ENCODE results near the gene LGALS7.
"Not testable (repeated sequence)": the region's sequence is repeated elsewhere in the genome, so short reads cannot be mapped to it uniquely, and the experiment has no call there.

LGALS7 gene

GRCh38 chr19:38773469-38774177 is at the start of gene LGALS7:
LGALS7 (minus strand) TSS chr19:38773517; CDS start chr19:38773492, 25 bp downstream.
- Mint-ChIP-seq H3K27me3 (peaks cover 20% of the 10 kb centered on the region), H3K36me3 (no peaks in the 10 kb centered on the region), H3K4me1 (peaks cover 12% of the 10 kb centered on the region), H3K27ac (no peak within 1 kb of the TSS), H3K9me3 (no peaks in the 10 kb centered on the region), H3K4me3 (no peak within 1 kb of the TSS)
- DNase-seq: no peak
- CTCF ChIA-PET: no interaction called here

DNA sequence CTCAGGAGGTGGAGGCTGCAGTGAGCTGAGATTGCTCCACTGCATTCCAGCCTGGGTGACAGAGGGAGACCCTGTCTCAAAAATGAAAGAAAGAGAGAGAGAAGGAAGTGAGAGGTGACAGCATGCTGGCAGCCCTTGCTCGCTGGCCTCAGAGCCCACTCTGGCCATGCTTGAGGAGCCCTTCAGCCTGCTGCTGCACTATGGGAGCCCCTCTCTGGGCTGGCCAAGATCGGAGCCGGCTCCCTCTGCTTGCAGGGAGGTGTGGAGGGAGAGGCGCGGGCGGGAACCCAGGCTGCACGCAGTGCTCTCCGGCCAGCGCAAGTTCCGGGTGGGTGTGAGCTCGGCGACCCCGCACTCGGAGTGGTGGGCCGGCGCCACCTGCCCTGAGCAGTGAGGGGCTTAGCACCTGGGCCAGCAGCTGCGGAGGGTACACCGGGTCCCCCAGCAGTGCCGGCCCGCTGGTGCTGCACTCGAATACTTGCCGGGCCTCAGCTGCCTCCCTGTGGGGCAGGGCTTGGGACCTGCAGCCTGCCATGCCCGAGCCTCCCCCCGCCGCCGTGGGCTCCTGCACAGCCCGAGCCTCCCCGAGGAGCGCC is 48.0 kb upstream of the LGALS7 start:
- CTCF ChIA-PET: not testable (repeated sequence)

DNA sequence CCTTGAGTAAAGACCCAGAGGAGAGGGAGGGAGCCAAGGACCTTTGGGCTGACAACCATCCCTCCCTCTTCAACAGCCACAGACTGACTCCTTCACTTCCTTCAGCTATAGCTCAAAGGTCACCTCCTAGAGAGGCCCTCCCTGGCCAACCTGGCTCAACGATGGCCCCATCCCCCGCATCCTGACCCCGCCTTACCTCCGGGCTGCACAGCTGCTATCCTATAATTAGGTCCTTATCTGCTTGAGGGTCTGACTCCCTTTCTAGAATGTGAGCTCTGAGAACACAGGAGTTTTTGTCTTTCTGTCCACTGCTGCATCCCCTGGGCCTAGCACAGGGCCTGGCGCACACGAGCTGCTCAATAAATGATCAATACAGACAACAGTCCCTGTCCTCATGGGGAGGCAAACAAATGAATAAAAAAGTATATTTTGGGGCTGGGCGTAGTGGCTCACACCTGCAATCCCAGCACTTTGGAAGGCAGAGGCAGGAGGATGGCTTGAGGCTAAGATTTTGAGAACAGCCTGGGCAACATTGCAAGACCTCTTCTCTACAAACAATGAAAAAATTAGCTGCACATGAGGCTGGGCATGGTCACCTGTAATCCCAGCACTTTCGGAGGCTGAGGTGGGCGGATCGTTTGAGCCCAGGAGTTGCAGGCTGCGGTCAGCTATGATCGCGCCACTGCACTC is 46.1 kb upstream of the LGALS7 start:
- H3K4me1 Mint-ChIP-seq: no peaks in the 10 kb centered on the region
- no peak overlapping the region for H3K4me3 Mint-ChIP-seq
- no peak overlapping the region for H3K27ac Mint-ChIP-seq
- H3K9me3 Mint-ChIP-seq: no peaks in the 10 kb centered on the region
- CTCF ChIA-PET: interaction anchor here (0.6 kb wide), 2 partner anchors 10 to 78 kb away, joined by 3 read pairs; no protein-coding TSS in a partner anchor
- H3K36me3 Mint-ChIP-seq: peaks cover 49% of the 10 kb centered on the region
- H3K27me3 Mint-ChIP-seq: no peaks in the 10 kb centered on the region
- DNase-seq: no peak

More for the DNA sequence above, 48.0 kb upstream of the LGALS7 start:
- H3K27me3 Mint-ChIP-seq, DNase-seq, H3K9me3 Mint-ChIP-seq, H3K4me3 Mint-ChIP-seq, H3K27ac Mint-ChIP-seq, H3K4me1 Mint-ChIP-seq: not testable (repeated sequence)
- H3K36me3 Mint-ChIP-seq: peaks cover 45% of the 10 kb centered on the region

DNA sequence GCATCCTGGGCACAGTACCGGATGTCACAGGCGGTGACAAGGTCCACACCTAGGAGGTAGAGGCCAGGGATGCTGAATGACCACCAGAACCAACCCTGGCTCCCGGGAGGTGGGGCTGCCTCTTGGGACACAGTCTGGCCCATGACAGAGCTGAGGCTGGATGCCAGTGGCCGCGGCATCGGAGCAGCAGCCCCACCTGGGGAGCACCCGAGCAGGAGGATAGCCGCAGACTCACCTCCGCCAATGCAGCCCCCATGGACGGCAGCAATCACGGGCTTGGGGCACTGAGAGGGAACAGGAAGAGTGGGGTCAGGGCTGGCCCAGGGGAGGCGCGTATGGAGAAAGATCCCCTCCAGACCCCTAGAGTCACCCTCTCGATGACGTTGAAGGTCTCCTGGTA is 43.8 kb upstream of the LGALS7 start:
- no peak overlapping the region for H3K27ac Mint-ChIP-seq
- no peak for DNase-seq
- no peaks in the 10 kb centered on the region for H3K9me3 Mint-ChIP-seq
- no peak overlapping the region for H3K4me3 Mint-ChIP-seq
- peaks cover 26% of the 10 kb centered on the region for H3K36me3 Mint-ChIP-seq
- H3K27me3 Mint-ChIP-seq: no peaks in the 10 kb centered on the region
- H3K4me1 Mint-ChIP-seq: no peaks in the 10 kb centered on the region
- CTCF ChIA-PET: interaction anchor here (1.4 kb wide), 1 partner anchor 21 kb away, joined by 3 read pairs; no protein-coding TSS in a partner anchor

GRCh38 chr19:38816131-38816750 is 42.9 kb upstream of the LGALS7 start:
- no peak for DNase-seq
- H3K27me3 Mint-ChIP-seq: no peaks in the 10 kb centered on the region
- CTCF ChIA-PET: no interaction called here
- H3K9me3 Mint-ChIP-seq: no peaks in the 10 kb centered on the region
- no peaks in the 10 kb centered on the region for H3K4me1 Mint-ChIP-seq
- no peak overlapping the region for H3K27ac Mint-ChIP-seq
- H3K4me3 Mint-ChIP-seq: no peak overlapping the region
- peaks cover 23% of the 10 kb centered on the region for H3K36me3 Mint-ChIP-seq

GRCh38 chr19:38815059-38816001 is 42.0 kb upstream of the LGALS7 start:
- no peaks in the 10 kb centered on the region for H3K27me3 Mint-ChIP-seq
- H3K4me1 Mint-ChIP-seq: no peaks in the 10 kb centered on the region
- no peak overlapping the region for H3K27ac Mint-ChIP-seq
- peaks cover 19% of the 10 kb centered on the region for H3K36me3 Mint-ChIP-seq
- DNase-seq: no peak
- CTCF ChIA-PET: no interaction called here
- no peaks in the 10 kb centered on the region for H3K9me3 Mint-ChIP-seq
- H3K4me3 Mint-ChIP-seq: no peak overlapping the region

- CTCF ChIA-PET, H3K27me3 Mint-ChIP-seq, H3K4me3 Mint-ChIP-seq: not testable (repeated sequence)
Measured at GRCh38 chr19:38813932-38814331, 40.6 kb upstream of the LGALS7 start.

DNA sequence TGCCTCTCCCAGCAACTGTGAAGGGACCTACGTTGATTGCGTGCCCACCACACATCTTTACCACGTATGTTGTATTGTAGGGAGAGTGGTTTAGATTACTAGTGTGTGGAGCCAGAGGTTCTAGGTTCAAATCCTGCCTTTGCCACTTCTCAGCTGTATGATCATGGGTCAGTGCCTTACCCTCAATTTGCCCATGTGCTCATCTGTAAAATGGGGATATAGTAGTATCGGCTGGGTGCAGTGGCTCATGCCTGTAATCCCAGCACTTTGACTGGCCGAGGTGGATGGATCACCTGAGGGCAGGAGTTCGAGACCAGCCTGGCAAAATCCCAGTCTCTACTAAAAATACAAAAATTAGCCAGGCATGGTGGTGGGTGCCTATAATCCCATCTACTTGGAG is 40.0 kb upstream of the LGALS7 start:
- Mint-ChIP-seq H3K4me3 (no peak overlapping the region), H3K27me3 (no peaks in the 10 kb centered on the region), H3K9me3 (no peaks in the 10 kb centered on the region), H3K4me1 (no peaks in the 10 kb centered on the region), H3K36me3 (peaks cover 15% of the 10 kb centered on the region), H3K27ac (no peak overlapping the region)
- CTCF ChIA-PET: no interaction called here
- DNase-seq: no peak

More at GRCh38 chr19:38813932-38814331, 40.6 kb upstream of the LGALS7 start:
- H3K27ac Mint-ChIP-seq, DNase-seq, H3K9me3 Mint-ChIP-seq, H3K4me1 Mint-ChIP-seq: not testable (repeated sequence)
- peaks cover 15% of the 10 kb centered on the region for H3K36me3 Mint-ChIP-seq

- Mint-ChIP-seq H3K27me3 (no peaks in the 10 kb centered on the region), H3K36me3 (peaks cover 15% of the 10 kb centered on the region), H3K4me1 (no peaks in the 10 kb centered on the region), H3K27ac (no peak within 1 kb of the TSS), H3K9me3 (no peaks in the 10 kb centered on the region), H3K4me3 (no peak within 1 kb of the TSS)
- CTCF ChIA-PET: no interaction called here
- no peak for DNase-seq
Measured at GRCh38 chr19:38812841-38813320, 39.6 kb upstream of the LGALS7 start, which contains the start of gene LGALS4. LGALS4 (minus strand) TSS chr19:38812945; CDS start chr19:38812886, 59 bp downstream.

- H3K27ac Mint-ChIP-seq: no peak overlapping the region
Measured at GRCh38 chr19:38812009-38812840, 38.9 kb upstream of the LGALS7 start.

DNA sequence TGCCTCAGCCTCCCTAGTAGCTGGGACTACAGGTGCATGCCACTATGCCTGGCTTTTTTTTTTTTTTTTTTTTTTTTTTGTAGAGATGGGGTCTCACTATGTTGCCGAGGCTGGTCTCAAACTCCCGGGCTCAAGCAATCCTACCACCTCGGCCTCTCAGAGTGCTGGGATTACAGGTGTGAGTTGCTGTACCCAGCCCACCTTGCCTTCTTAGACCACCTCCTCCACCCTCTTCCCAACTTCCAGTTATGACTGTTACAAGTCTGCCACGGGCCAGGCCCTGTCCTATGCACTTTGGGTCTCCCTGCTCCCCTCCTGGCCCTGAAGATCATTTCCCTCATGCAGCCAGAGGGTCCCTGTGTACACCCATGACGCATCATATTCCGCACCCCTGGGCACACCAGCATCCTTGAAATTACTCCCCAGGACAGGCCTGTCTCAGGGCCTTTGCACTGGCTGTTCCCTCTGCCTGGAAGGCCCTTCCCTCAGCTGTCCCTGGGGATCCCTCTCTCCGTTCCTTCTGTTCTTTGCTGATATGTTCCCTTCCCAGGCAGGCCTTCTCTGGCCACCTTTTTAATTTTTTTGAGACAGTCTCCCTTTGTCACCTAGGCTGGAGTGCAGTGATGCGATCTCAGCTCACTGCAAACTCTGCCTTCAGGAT is 36.4 kb upstream of the LGALS7 start:
- CTCF ChIA-PET: no interaction called here
- Mint-ChIP-seq H3K9me3 (no peaks in the 10 kb centered on the region), H3K36me3 (no peaks in the 10 kb centered on the region), H3K4me3 (no peak overlapping the region), H3K27ac (no peak overlapping the region), H3K4me1 (peaks cover 6% of the 10 kb centered on the region), H3K27me3 (peaks cover 8% of the 10 kb centered on the region)
- no peak for DNase-seq

More at GRCh38 chr19:38812009-38812840, 38.9 kb upstream of the LGALS7 start:
- Mint-ChIP-seq H3K9me3 (no peaks in the 10 kb centered on the region), H3K27me3 (peaks cover 3% of the 10 kb centered on the region), H3K4me1 (no peaks in the 10 kb centered on the region), H3K4me3 (no peak overlapping the region), H3K36me3 (peaks cover 12% of the 10 kb centered on the region)
- CTCF ChIA-PET: no interaction called here
- DNase-seq: no peak

DNA sequence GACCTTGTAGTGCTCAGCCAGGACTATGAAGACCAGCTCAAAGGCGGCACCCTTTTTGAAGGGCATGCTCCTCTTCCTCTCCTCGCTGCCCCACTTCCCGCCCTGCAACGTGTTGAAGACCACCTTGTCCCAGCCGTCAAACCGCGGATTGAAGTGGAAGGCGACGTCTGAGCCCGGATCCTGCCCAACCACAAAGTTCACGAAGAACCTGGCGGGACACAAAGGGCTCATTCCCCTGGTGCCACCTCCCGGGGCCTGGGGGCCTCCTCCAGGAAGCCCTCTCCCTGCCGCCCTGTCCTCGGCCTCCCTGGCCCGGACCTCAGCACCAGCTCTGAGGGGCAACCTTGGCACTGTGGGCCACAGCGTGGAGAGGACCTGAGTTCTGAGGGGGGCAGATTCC is 35.4 kb upstream of the LGALS7 start:
- no peak for DNase-seq
- Mint-ChIP-seq H3K27me3 (peaks cover 8% of the 10 kb centered on the region), H3K4me3 (no peak overlapping the region), H3K9me3 (no peaks in the 10 kb centered on the region), H3K36me3 (no peaks in the 10 kb centered on the region), H3K27ac (no peak overlapping the region), H3K4me1 (peaks cover 6% of the 10 kb centered on the region)
- CTCF ChIA-PET: no interaction called here
